Thyroid gland (tissue), 4 donors: ENCODE data around the gene CRBN. TPM values are rescaled to one million over a fixed set of nuclear protein-coding genes. Genes with fewer than 3 reads are reported as not detected.
A peak's percentile ranks its signal among the peaks of the same experiment; 100 is the strongest.

Source experiments
- DNase-seq, 2 donors: peaks; one replicate each; pipeline ENCODE4 v3.0.0-alpha.2; 2019
- H3K27ac ChIP-seq, 3 donors: fragments of 200-600 bp; sonication (generic); 1 replicate in 2 of 3; 2 replicates in 1 of 3; pipeline ENCODE4 v1.5.1; 2016 to 2019; ENCODE audit warnings: mild to moderate bottlenecking in 1 of 3, moderate library complexity in 1 of 3
- H3K27me3 ChIP-seq: fragments of 200-600 bp; sonication (generic); one replicate; pipeline ENCODE4 v1.5.1; 2019
- H3K36me3 ChIP-seq, 2 donors: fragments of 200-600 bp; sonication (generic); one replicate each; pipeline ENCODE4 v1.5.1; 2016 to 2019
- H3K4me1 ChIP-seq, 2 donors: fragments of 200-600 bp; sonication (generic); one replicate each; pipeline ENCODE4 v1.5.1; 2017 to 2019
- H3K4me3 ChIP-seq, 3 donors: fragments of 200-600 bp; sonication (generic); replicated peaks in 1 of 3; 1 replicate in 2 of 3; 2 replicates in 1 of 3; pipeline ENCODE4 v1.5.1; 2016; ENCODE audit warnings: mild to moderate bottlenecking in 1 of 3
- H3K9me3 ChIP-seq: fragments of 200-600 bp; sonication (generic); one replicate; pipeline ENCODE4 v1.5.1; 2017
- POLR2A ChIP-seq, 2 donors: fragments of 450-650 bp; IDR thresholded peaks; one replicate each; pipeline ENCODE4 v1.6.1; 2017; ENCODE audit warnings: antibody characterized with exemption in 2 of 2, mild to moderate bottlenecking in 2 of 2, moderate library complexity in 1 of 2
- WGBS, 2 donors: methylation state at CpG; one replicate each; pipeline ENCODE4 v1.1.5; 2017; 5-methylcytosine and 5-hydroxymethylcytosine counted together
- intact Hi-C: fragments of 100-400 bp; cut with DNase I; formaldehyde crosslinking; loops from one replicate; pipeline ENCODE4 v1.15.1; 2023
- total RNA-seq, 4 donors: library from RNA; depleted of rRNA; stranded (reverse); fragments of >200 nt; gene quantifications; one replicate each; pipeline ENCODE4 v1.2.3, GENCODE V29; 2016
- TF ChIP-seq, protein P1 (sequence below), 6 experiments: fragments of 200-600 bp in 3 of 6; fragments of 450-650 bp in 3 of 6; sonication (generic) in 3 of 6; IDR thresholded peaks; one replicate each; pipeline ENCODE4 v1.5.1; 2016 to 2019; ENCODE audit warnings: antibody characterized with exemption in 6 of 6, mild to moderate bottlenecking in 2 of 6, inconsistent platforms in 1 of 6, moderate library complexity in 1 of 6

CRBN gene
- total RNA-seq, 4 donors from 2014 or later: 74.3 to 138 (median 91.4) TPM

- WGBS, 2 donors: 56 to 57% methylated on average over 1 of the region's 1 CpG
- intact Hi-C loops: no loop called here
- Histone ChIP-seq H3K36me3 (no peaks in the 10 kb centered on the region), H3K4me3 (no peak overlapping the region), H3K4me1 (no peaks in the 10 kb centered on the region), H3K27ac (no peak overlapping the region), H3K9me3 (no peaks in the 10 kb centered on the region), H3K27me3 (no peaks in the 10 kb centered on the region)
- no peak for DNase-seq
- TF ChIP-seq POLR2A (IDR thresholded peaks at IDR 0.05): no peak
- TF ChIP-seq, protein P1, sequence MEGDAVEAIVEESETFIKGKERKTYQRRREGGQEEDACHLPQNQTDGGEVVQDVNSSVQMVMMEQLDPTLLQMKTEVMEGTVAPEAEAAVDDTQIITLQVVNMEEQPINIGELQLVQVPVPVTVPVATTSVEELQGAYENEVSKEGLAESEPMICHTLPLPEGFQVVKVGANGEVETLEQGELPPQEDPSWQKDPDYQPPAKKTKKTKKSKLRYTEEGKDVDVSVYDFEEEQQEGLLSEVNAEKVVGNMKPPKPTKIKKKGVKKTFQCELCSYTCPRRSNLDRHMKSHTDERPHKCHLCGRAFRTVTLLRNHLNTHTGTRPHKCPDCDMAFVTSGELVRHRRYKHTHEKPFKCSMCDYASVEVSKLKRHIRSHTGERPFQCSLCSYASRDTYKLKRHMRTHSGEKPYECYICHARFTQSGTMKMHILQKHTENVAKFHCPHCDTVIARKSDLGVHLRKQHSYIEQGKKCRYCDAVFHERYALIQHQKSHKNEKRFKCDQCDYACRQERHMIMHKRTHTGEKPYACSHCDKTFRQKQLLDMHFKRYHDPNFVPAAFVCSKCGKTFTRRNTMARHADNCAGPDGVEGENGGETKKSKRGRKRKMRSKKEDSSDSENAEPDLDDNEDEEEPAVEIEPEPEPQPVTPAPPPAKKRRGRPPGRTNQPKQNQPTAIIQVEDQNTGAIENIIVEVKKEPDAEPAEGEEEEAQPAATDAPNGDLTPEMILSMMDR (IDR thresholded peaks at IDR 0.05): no peak
Measured at GRCh38 chr3:3189102-3189727, 9.7 kb upstream of the CRBN start.

DNA sequence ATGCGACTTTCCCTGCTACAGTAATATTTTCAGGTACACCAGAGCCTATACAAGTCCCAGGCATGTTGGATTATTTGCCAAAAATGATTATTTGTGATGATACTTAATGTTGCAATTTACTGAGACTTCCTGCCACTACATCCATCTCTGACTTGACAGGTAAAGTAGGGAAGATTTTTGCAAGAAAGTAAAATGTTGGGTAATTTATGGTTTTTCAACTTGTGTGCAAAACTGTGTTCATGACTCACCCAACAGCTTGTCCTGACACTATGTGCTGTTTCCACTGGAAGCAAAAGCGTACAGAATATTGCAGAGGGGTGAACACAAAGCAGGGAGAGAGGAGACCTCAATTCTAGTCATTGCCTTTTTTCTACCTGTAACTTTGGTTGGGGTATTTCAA is 5.4 kb upstream of the CRBN start:
- TF ChIP-seq, protein P1 (IDR thresholded peaks at IDR 0.05): no peak
- no peak for TF ChIP-seq POLR2A (IDR thresholded peaks at IDR 0.05)
- intact Hi-C loops: no loop called here
- H3K4me3 ChIP-seq: no peak overlapping the region
- no peaks in the 10 kb centered on the region for H3K9me3 ChIP-seq
- H3K4me1 ChIP-seq: no peaks in the 10 kb centered on the region
- H3K36me3 ChIP-seq: no peaks in the 10 kb centered on the region
- no peaks in the 10 kb centered on the region for H3K27me3 ChIP-seq
- no peak overlapping the region for H3K27ac ChIP-seq
- 53 to 54% methylated on average over 2 of the region's 2 CpGs for WGBS, 2 donors
- DNase-seq: no peak

GRCh38 chr3:3180456-3180855 is 965 bp upstream of the CRBN start:
- Histone ChIP-seq H3K4me1 (peaks cover 15 to 16% of the 10 kb centered on the region in 2 donors), H3K36me3 (no peaks in the 10 kb centered on the region), H3K4me3 (no peak overlapping the region), H3K27ac (no peak overlapping the region), H3K9me3 (no peaks in the 10 kb centered on the region), H3K27me3 (no peaks in the 10 kb centered on the region)
- WGBS, 2 donors: 82 to 84% methylated on average over 9 of the region's 9 CpGs
- DNase-seq: no peak
- TF ChIP-seq POLR2A (IDR thresholded peaks at IDR 0.05): no peak
- TF ChIP-seq, protein P1 (IDR thresholded peaks at IDR 0.05): no peak
- intact Hi-C loops: no loop called here

- no peaks in the 10 kb centered on the region for H3K27me3 ChIP-seq
- peaks cover 7 to 10% of the 10 kb centered on the region in 2 donors for H3K36me3 ChIP-seq
- WGBS, 2 donors: 23 to 25% methylated on average over 16 of the region's 16 CpGs
- intact Hi-C loops: no loop called here
- H3K27ac ChIP-seq: peak overlapping the region in 2 of 3 donors; percentile 67 to 88
- peak overlapping the region; percentile 65 to 94 (median 85) for H3K4me3 ChIP-seq
- DNase-seq: no peak
- TF ChIP-seq, protein P1 (IDR thresholded peaks at IDR 0.05): no peak
- no peak for TF ChIP-seq POLR2A (IDR thresholded peaks at IDR 0.05)
- peaks cover 15 to 20% of the 10 kb centered on the region in 2 donors for H3K4me1 ChIP-seq
- H3K9me3 ChIP-seq: no peaks in the 10 kb centered on the region
Measured at GRCh38 chr3:3178498-3179328, 778 bp downstream of the CRBN start.
